Peyer's patch (tissue), 4 donors: ENCODE measurements around the gene CALY. TPM values are rescaled to one million over a fixed set of nuclear protein-coding genes. Genes with fewer than 3 reads are reported as not detected.

Experiments used
- DNase-seq, 3 donors: peaks; one replicate each; pipeline ENCODE4 v3.0.0-alpha.2; 2017 to 2019
- H3K27ac ChIP-seq, 4 donors: fragments of 200-600 bp; sonication (generic); one replicate each; pipeline ENCODE4 v1.5.1; 2016 to 2019
- H3K27me3 ChIP-seq, 2 donors: fragments of 200-600 bp; sonication (generic); one replicate each; pipeline ENCODE4 v1.5.1; 2019
- H3K36me3 ChIP-seq, 3 donors: fragments of 200-600 bp; sonication (generic); one replicate each; pipeline ENCODE4 v1.5.1; 2016 to 2019
- H3K4me1 ChIP-seq, 4 donors: fragments of 200-600 bp; sonication (generic); one replicate each; pipeline ENCODE4 v1.5.1; 2016 to 2019
- H3K4me3 ChIP-seq, 4 donors: fragments of 200-600 bp; sonication (generic); 1 replicate in 3 of 4; 2 replicates in 1 of 4; pipeline ENCODE4 v1.5.1; 2016 to 2019; ENCODE audit warnings: mild to moderate bottlenecking in 1 of 4
- H3K9me3 ChIP-seq, 4 donors: fragments of 200-600 bp; sonication (generic); one replicate each; pipeline ENCODE4 v1.5.1; 2016 to 2019; ENCODE audit warnings: mild to moderate bottlenecking in 1 of 4
- CTCF ChIP-seq, 6 experiments: fragments of 450-650 bp in 4 of 6; fragments of 200-600 bp in 2 of 6; sonication (generic) in 1 of 6; IDR thresholded peaks; one replicate each; pipeline ENCODE4 v1.5.1; 2017 to 2019; ENCODE audit warnings: antibody characterized with exemption in 6 of 6, mild to moderate bottlenecking in 3 of 6, moderate library complexity in 1 of 6
- POLR2A ChIP-seq, 2 donors: fragments of 450-650 bp; IDR thresholded peaks; one replicate each; pipeline ENCODE4 v1.5.1; 2017; ENCODE audit warnings: antibody characterized with exemption in 2 of 2, mild to moderate bottlenecking in 2 of 2, moderate library complexity in 2 of 2
- total RNA-seq, 4 donors: library from RNA; depleted of rRNA; stranded (reverse); fragments of >200 nt; gene quantifications; one replicate each; pipeline ENCODE4 v1.1.0, GENCODE V29; 2016

The CALY gene
- total RNA-seq, 4 donors from 2014 or later, result 0.88 to 1.6 (median 1.5) TPM; not detected in 1

GRCh38 chr10:133318494-133319127 is 18.1 kb downstream of the CALY start:
- peak overlapping the region; percentile 22 to 52 (median 43) for H3K4me3 ChIP-seq
- no peaks in the 10 kb centered on the region for H3K27me3 ChIP-seq
- TF ChIP-seq POLR2A (IDR thresholded peaks at IDR 0.05) (no peak), CTCF (IDR thresholded peaks at IDR 0.05) (peak; percentile 36 to 80 (median 74))
- DNase-seq, result peak; percentile 54 to 86 (median 81)
- no peak overlapping the region for H3K27ac ChIP-seq
- peaks cover 0 to 6% (median 0%) of the 10 kb centered on the region in 4 donors for H3K4me1 ChIP-seq
- no peaks in the 10 kb centered on the region for H3K36me3 ChIP-seq
- H3K9me3 ChIP-seq, result no peaks in the 10 kb centered on the region

- H3K4me1 ChIP-seq, result peaks cover 0 to 6% (median 0%) of the 10 kb centered on the region in 4 donors
- no peak for TF ChIP-seq CTCF (IDR thresholded peaks at IDR 0.05)
- no peak for TF ChIP-seq POLR2A (IDR thresholded peaks at IDR 0.05)
- H3K9me3 ChIP-seq, result no peaks in the 10 kb centered on the region
- H3K27me3 ChIP-seq, result no peaks in the 10 kb centered on the region
- no peak overlapping the region for H3K4me3 ChIP-seq
- peaks cover 0 to 16% (median 0%) of the 10 kb centered on the region in 3 donors for H3K36me3 ChIP-seq
- no peak for DNase-seq
- H3K27ac ChIP-seq, result no peak overlapping the region
These were observed 20.0 kb downstream of the CALY start for GRCh38 chr10:133316732-133317131.

- TF ChIP-seq CTCF (IDR thresholded peaks at IDR 0.05) (no peak), POLR2A (IDR thresholded peaks at IDR 0.05) (no peak)
- Histone ChIP-seq H3K36me3 (peaks cover 0 to 19% (median 0%) of the 10 kb centered on the region in 3 donors), H3K9me3 (no peaks in the 10 kb centered on the region), H3K4me1 (peaks cover 0 to 6% (median 0%) of the 10 kb centered on the region in 4 donors), H3K27ac (no peak overlapping the region), H3K27me3 (no peaks in the 10 kb centered on the region), H3K4me3 (no peak overlapping the region)
- DNase-seq, result no peak
These were observed 20.4 kb downstream of the CALY start for GRCh38 chr10:133316266-133316665.

GRCh38 chr10:133315847-133316246 is 20.8 kb downstream of the CALY start:
- no peaks in the 10 kb centered on the region for H3K9me3 ChIP-seq
- peaks cover 0 to 6% (median 0%) of the 10 kb centered on the region in 4 donors for H3K4me1 ChIP-seq
- no peak for DNase-seq
- no peak overlapping the region for H3K4me3 ChIP-seq
- peaks cover 0 to 23% (median 0%) of the 10 kb centered on the region in 3 donors for H3K36me3 ChIP-seq
- no peak overlapping the region for H3K27ac ChIP-seq
- TF ChIP-seq POLR2A (IDR thresholded peaks at IDR 0.05), result no peak
- TF ChIP-seq CTCF (IDR thresholded peaks at IDR 0.05), result no peak
- no peaks in the 10 kb centered on the region for H3K27me3 ChIP-seq

GRCh38 chr10:133314911-133315310 is 21.8 kb downstream of the CALY start:
- H3K9me3 ChIP-seq, result no peaks in the 10 kb centered on the region
- H3K27me3 ChIP-seq, result no peaks in the 10 kb centered on the region
- DNase-seq, result no peak
- peaks cover 0 to 11% (median 0%) of the 10 kb centered on the region in 4 donors for H3K4me1 ChIP-seq
- no peak overlapping the region for H3K4me3 ChIP-seq
- no peak overlapping the region for H3K27ac ChIP-seq
- H3K36me3 ChIP-seq, result peaks cover 0 to 33% (median 0%) of the 10 kb centered on the region in 3 donors
- TF ChIP-seq CTCF (IDR thresholded peaks at IDR 0.05), result no peak
- no peak for TF ChIP-seq POLR2A (IDR thresholded peaks at IDR 0.05)
